Measurements from ENCODE around the gene MAZ. TPM values are rescaled to one million over a fixed set of nuclear protein-coding genes. Genes with fewer than 3 reads are reported as not detected.

MAZ gene
- total and polyA plus RNA-seq, 2 of the 13 experiments (the other 11 are each of a cell fraction or from before 2014, with no cell fraction given) = 203 to 277 TPM

GRCh38 chr16:29809850-29810698 is 3.7 kb downstream of the MAZ start:
- H3K4me1 ChIP-seq (ENCODE audit: insufficient read depth, low read length) = peaks cover 71% of the 10 kb centered on the region
- DNase-seq (ENCODE audit: low spot score) (no peak), FAIRE-seq (no peak), ATAC-seq (no peak)
- peak overlapping the region; percentile 53 for H3K27ac ChIP-seq (ENCODE audit: extremely low read length, insufficient read depth, low read length)
- peaks cover 0 to 12% of the 10 kb centered on the region in 2 experiments; a peak in 2 of 5 replicates for H3K27me3 ChIP-seq (ENCODE audit: control insufficient read depth in 1 of 2, insufficient read depth in 2 of 2, low read length in 2 of 2)
- peaks cover 22% of the 10 kb centered on the region for H3K79me2 ChIP-seq (ENCODE audit: insufficient read depth, low read length)
- no peaks in the 10 kb centered on the region for H3K9me3 ChIP-seq (ENCODE audit: low read length)
- POLR2A ChIA-PET = interaction anchor here (1.4 to 4.3 kb wide), 5 partner anchors 11 to 90 kb away, joined by 3 to 26 read pairs (median 13); partner anchors contain the start of genes ASPHD1, KIF22, MVP and SEZ6L2
- H3K4me3 ChIP-seq (replicated peaks in 1 of 3; ENCODE audit: insufficient read depth in 1 of 3, low read depth in 2 of 3, low read length in 3 of 3) = no peak overlapping the region; a peak in 1 of 6 replicates
- intact Hi-C loops (cut with micrococcal nuclease; ENCODE audit: unreplicated experiment) = loop anchor here (2.0 kb wide), 1 partner anchor 211 kb away; no protein-coding TSS in a partner anchor
- no peak overlapping the region for H3K9ac ChIP-seq (ENCODE audit: insufficient read depth, low read depth, low read length)
- peaks cover 6 to 26% of the 10 kb centered on the region in 2 experiments for H3K36me3 ChIP-seq (replicated peaks in 1 of 2; ENCODE audit: control insufficient read depth in 1 of 2, insufficient read depth in 2 of 2, low read length in 2 of 2)
- H3K4me2 ChIP-seq (ENCODE audit: low read depth, low read length) = peak overlapping the region; percentile 95
- no peak overlapping the region for H2AFZ ChIP-seq (ENCODE audit: low read length)
- CTCF ChIA-PET (ENCODE audit: low intra/inter-chr PET ratio, low total read pairs) = no interaction called here
- in situ Hi-C loops (cut with HindIII; ENCODE audit: extremely low pct_ligation_motif_present, low pct_unique_long_range_greater_than_20kb) = loop anchor here (25.0 kb wide), 1 partner anchor 852 kb away; the partner anchor contains the start of genes FBRS and PRR14
- 80% methylated on average over 18 of the region's 23 CpGs for WGBS (ENCODE audit: low lambda C conversion rate)
- no TSS peak for BruUV-seq (replicated peaks)
- H4K20me1 ChIP-seq (ENCODE audit: insufficient read depth, low read length) = peaks cover 23% of the 10 kb centered on the region; the same call in 1 of the 2 replicates
- TF ChIP-seq ELF1 (CRISPR knock-in tag; IDR thresholded peaks at IDR 0.05) (no peak), ZFYVE20 (CRISPR knock-in tag; IDR thresholded peaks at IDR 0.05; ENCODE audit: borderline replicate concordance, low read depth) (no peak), SOX5 (CRISPR knock-in tag; IDR thresholded peaks at IDR 0.05; ENCODE audit: borderline replicate concordance) (no peak), ARID3A (IDR thresholded peaks at IDR 0.05; ENCODE audit: low read depth, low read length) (no peak), ZNF788 (CRISPR knock-in tag; IDR thresholded peaks at IDR 0.05; ENCODE audit: borderline replicate concordance) (no peak), ZNF317 (CRISPR knock-in tag; IDR thresholded peaks at IDR 0.05) (no peak), CC2D1A (CRISPR knock-in tag; IDR thresholded peaks at IDR 0.05) (no peak), TFDP1 (CRISPR knock-in tag; IDR thresholded peaks at IDR 0.05; ENCODE audit: borderline replicate concordance) (no peak), NR3C1 (CRISPR knock-in tag; IDR thresholded peaks at IDR 0.05) (no peak), ZNF20 (CRISPR knock-in tag; IDR thresholded peaks at IDR 0.05) (no peak), PITX1 (CRISPR knock-in tag; IDR thresholded peaks at IDR 0.05) (no peak), ZBTB33 (CRISPR knock-in tag; IDR thresholded peaks at IDR 0.05) (peak; percentile 78; the same call in 1 of the 2 replicates), RBM22 (optimal IDR thresholded peaks at IDR 0.05; ENCODE audit: low read length) (peak; percentile 52), ZBTB42 (CRISPR knock-in tag; IDR thresholded peaks at IDR 0.05) (no peak), SSRP1 (CRISPR knock-in tag; IDR thresholded peaks at IDR 0.05) (no peak), EED (CRISPR knock-in tag; IDR thresholded peaks at IDR 0.05) (no peak), HIVEP1 (CRISPR knock-in tag; IDR thresholded peaks at IDR 0.05) (no peak), NCOR1 (IDR thresholded peaks at IDR 0.05; ENCODE audit: borderline replicate concordance, low read length) (no peak), HMG20A (CRISPR knock-in tag; IDR thresholded peaks at IDR 0.05; ENCODE audit: borderline replicate concordance) (no peak), KMT2B (CRISPR knock-in tag; IDR thresholded peaks at IDR 0.05) (no peak), NAIF1 (CRISPR knock-in tag; IDR thresholded peaks at IDR 0.05; ENCODE audit: borderline replicate concordance) (no peak)

Measured in HepG2 (cell line).